Neuronal stem cell (in vitro differentiated cells): ENCODE results near the gene ISCA2.

Source experiments
- DNase-seq: peaks from one replicate; pipeline ENCODE4 v3.0.0-alpha.2; 2013; ENCODE audit warnings: low spot score
- H2AFZ ChIP-seq: one replicate; pipeline ENCODE4 v1.6.1; 2013; ENCODE audit warnings: mild to moderate bottlenecking, low read length, inconsistent platforms
- H2AK5ac ChIP-seq: 2 replicates; pipeline ENCODE4 v1.6.1; 2013; ENCODE audit warnings: low read depth, mild to moderate bottlenecking, inconsistent platforms, low read length, moderate library complexity, mixed read lengths
- H2BK120ac ChIP-seq: 2 replicates; pipeline ENCODE4 v1.6.1; 2013; ENCODE audit warnings: low read depth, mild to moderate bottlenecking, inconsistent platforms, low read length, moderate library complexity, mixed read lengths
- H2BK12ac ChIP-seq: one replicate; pipeline ENCODE4 v1.6.1; 2013; ENCODE audit warnings: low read length, inconsistent platforms
- H2BK15ac ChIP-seq: 2 replicates; pipeline ENCODE4 v1.6.1; 2013; ENCODE audit warnings: mild to moderate bottlenecking, low read length, inconsistent platforms, mixed read lengths
- H2BK5ac ChIP-seq: one replicate; pipeline ENCODE4 v1.6.1; 2013; ENCODE audit warnings: inconsistent platforms, mild to moderate bottlenecking, low read length, moderate library complexity
- H3K14ac ChIP-seq: one replicate; pipeline ENCODE4 v1.6.1; 2013; ENCODE audit warnings: low read length, inconsistent platforms
- H3K18ac ChIP-seq: 2 replicates; pipeline ENCODE4 v1.6.1; 2013; ENCODE audit warnings: low read length, inconsistent platforms
- H3K23ac ChIP-seq: 2 replicates; pipeline ENCODE4 v1.6.1; 2013; ENCODE audit warnings: low read depth, mild to moderate bottlenecking, mixed read lengths, low read length, inconsistent platforms; ENCODE audit not compliant: poor library complexity
- H3K27ac ChIP-seq: replicated peaks from 3 replicates; pipeline ENCODE4 v1.5.1; 2013; ENCODE audit warnings: low read length, inconsistent platforms
- H3K27me3 ChIP-seq, 3 experiments: 2 replicates each; pipeline ENCODE4 v1.6.1; 2013; ENCODE audit warnings: low read length in 3 of 3, mild to moderate bottlenecking in 2 of 3, inconsistent platforms in 1 of 3, low read depth in 1 of 3, mixed read lengths in 1 of 3, moderate library complexity in 1 of 3; ENCODE audit not compliant: control insufficient read depth in 3 of 3, insufficient read depth in 3 of 3
- H3K36me3 ChIP-seq, 2 donors: replicated peaks in 1 of 2; 2 replicates each; pipeline ENCODE4 v1.6.1; 2013; ENCODE audit warnings: low read length in 2 of 2; ENCODE audit not compliant: control insufficient read depth in 2 of 2, insufficient read depth in 2 of 2
- H3K4ac ChIP-seq: 2 replicates; pipeline ENCODE4 v1.6.1; 2013; ENCODE audit warnings: inconsistent platforms, mild to moderate bottlenecking, low read length, moderate library complexity
- H3K4me1 ChIP-seq, 2 donors: 1 replicate in 1 of 2; 2 replicates in 1 of 2; pipeline ENCODE4 v1.6.1; 2013; ENCODE audit warnings: low read length in 2 of 2, low read depth in 1 of 2; ENCODE audit not compliant: control insufficient read depth in 2 of 2, insufficient read depth in 1 of 2
- H3K4me2 ChIP-seq: one replicate; pipeline ENCODE4 v1.6.1; 2013; ENCODE audit warnings: mild to moderate bottlenecking, low read length, inconsistent platforms; ENCODE audit not compliant: insufficient read depth, poor library complexity, severe bottlenecking
- H3K4me3 ChIP-seq, 2 donors: 2 replicates each; pipeline ENCODE4 v1.5.1; 2013; ENCODE audit warnings: low read length in 2 of 2, mild to moderate bottlenecking in 2 of 2, inconsistent platforms in 1 of 2, moderate library complexity in 1 of 2
- H3K79me1 ChIP-seq: one replicate; pipeline ENCODE4 v1.6.1; 2013; ENCODE audit warnings: low read depth, mild to moderate bottlenecking, inconsistent platforms, low read length, moderate library complexity
- H3K9ac ChIP-seq: one replicate; pipeline ENCODE4 v1.6.1; 2013; ENCODE audit warnings: mild to moderate bottlenecking, low read depth, low read length, inconsistent platforms; ENCODE audit not compliant: poor library complexity
- H3K9me3 ChIP-seq, 2 donors: replicated peaks in 1 of 2; 2 replicates each; pipeline versions ENCODE3 to v1.6.1; 2013; ENCODE audit warnings: low read length in 2 of 2, mild to moderate bottlenecking in 2 of 2, inconsistent platforms in 1 of 2, low read depth in 1 of 2, mixed read lengths in 1 of 2, moderate library complexity in 1 of 2; ENCODE audit not compliant: control insufficient read depth in 2 of 2, insufficient read depth in 1 of 2
- H4K8ac ChIP-seq: one replicate; pipeline ENCODE4 v1.6.1; 2013; ENCODE audit warnings: low read depth, mild to moderate bottlenecking, inconsistent platforms, low read length, moderate library complexity
- H4K91ac ChIP-seq: one replicate; pipeline ENCODE4 v1.6.1; 2013; ENCODE audit warnings: low read length, low read depth, mild to moderate bottlenecking, inconsistent platforms; ENCODE audit not compliant: poor library complexity
- WGBS, 2 donors: extraction: QIAGEN DNeasy Blood & Tissue Kit; methylation state at CpG; one replicate each; pipeline ENCODE4 v1.1.7; 2013; ENCODE audit warnings: missing lambda C conversion rate in 2 of 2, mixed read lengths in 1 of 2; ENCODE audit not compliant: insufficient read length in 2 of 2, insufficient replicate concordance in 1 of 2; ENCODE audit errors: extremely low coverage in 2 of 2; 5-methylcytosine and 5-hydroxymethylcytosine counted together

Gene ISCA2

DNA sequence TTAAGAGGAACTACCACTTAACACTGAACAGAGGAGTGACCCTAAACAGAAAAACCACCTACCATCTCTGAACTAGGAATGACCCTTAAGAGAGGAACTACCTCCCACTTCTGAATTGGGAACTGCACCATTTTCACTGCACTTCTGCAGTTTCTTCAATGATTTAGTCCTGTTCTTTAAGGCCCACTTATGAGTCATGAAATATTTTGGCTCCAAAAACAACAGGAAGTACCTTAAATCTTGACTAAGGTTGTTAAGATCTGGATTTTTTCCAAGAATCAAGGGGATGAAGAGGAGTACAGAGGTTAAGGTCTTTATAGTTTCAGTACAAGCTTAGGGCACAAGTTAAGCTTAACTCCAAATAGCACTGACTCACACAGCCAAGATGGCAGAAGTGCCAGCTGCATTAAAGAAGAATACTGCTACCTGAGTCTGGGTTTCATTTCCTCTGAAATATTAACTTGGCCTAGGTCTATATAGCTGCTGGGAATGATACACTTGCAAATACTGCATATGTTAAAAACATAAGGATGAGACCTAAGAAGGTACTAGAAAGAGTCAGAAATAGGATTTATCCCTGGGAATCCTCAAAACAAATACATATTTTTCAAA lies 4.7 kb upstream of the ISCA2 start:
- Histone ChIP-seq H3K4ac (no peak overlapping the region), H3K14ac (no peak overlapping the region), H4K8ac (no peak overlapping the region), H3K23ac (no peak overlapping the region), H3K9me3 (no peaks in the 10 kb centered on the region), H3K4me2 (no peak overlapping the region), H2BK5ac (no peak overlapping the region), H2BK120ac (no peak overlapping the region), H3K27me3 (no peaks in the 10 kb centered on the region), H3K18ac (no peak overlapping the region), H3K9ac (no peak overlapping the region), H4K91ac (no peak overlapping the region), H3K79me1 (peaks cover 2% of the 10 kb centered on the region), H2BK15ac (no peak overlapping the region), H3K27ac (no peak overlapping the region), H3K36me3 (peaks cover 13 to 18% of the 10 kb centered on the region in 2 donors), H3K4me1 (peaks cover 3 to 5% of the 10 kb centered on the region in 2 donors), H3K4me3 (no peak overlapping the region), H2BK12ac (no peak overlapping the region), H2AK5ac (no peak overlapping the region), H2AFZ (no peak overlapping the region)
- DNase-seq: no peak

DNA sequence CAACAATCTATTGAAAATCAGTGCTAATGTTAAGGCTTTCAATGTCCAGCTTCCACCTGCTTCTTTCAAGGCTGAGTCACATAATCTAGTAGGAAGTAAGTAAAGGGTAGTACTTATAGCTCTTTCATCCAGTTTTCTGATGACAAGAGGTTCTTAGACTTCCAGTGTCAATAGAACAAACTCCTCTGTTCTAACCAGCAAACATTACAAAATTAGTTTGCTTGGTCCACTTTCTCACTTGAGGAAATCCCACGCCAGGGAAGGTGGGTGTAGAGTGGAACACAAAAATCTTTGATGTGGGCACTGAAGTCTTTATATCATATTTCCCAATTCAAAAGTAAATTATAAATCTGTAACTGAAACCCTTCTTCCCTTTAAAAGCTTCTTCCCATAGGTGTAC lies 3.1 kb upstream of the ISCA2 start:
- Histone ChIP-seq H3K18ac (no peak overlapping the region), H3K27ac (no peak overlapping the region), H3K23ac (no peak overlapping the region), H2BK5ac (no peak overlapping the region), H4K8ac (no peak overlapping the region), H2AFZ (no peak overlapping the region), H2AK5ac (no peak overlapping the region), H3K4me3 (no peak overlapping the region), H3K36me3 (peaks cover 13 to 18% of the 10 kb centered on the region in 2 donors), H3K9ac (no peak overlapping the region), H2BK15ac (no peak overlapping the region), H3K4me1 (peaks cover 8% of the 10 kb centered on the region in 2 donors), H3K4ac (no peak overlapping the region), H3K9me3 (no peaks in the 10 kb centered on the region), H3K14ac (no peak overlapping the region), H3K79me1 (peaks cover 6% of the 10 kb centered on the region), H2BK12ac (no peak overlapping the region), H4K91ac (no peak overlapping the region), H3K4me2 (no peak overlapping the region), H3K27me3 (no peaks in the 10 kb centered on the region), H2BK120ac (no peak overlapping the region)
- WGBS, 2 donors: no CpG with 5 or more reads among the region's 1 CpG
- DNase-seq: no peak

DNA sequence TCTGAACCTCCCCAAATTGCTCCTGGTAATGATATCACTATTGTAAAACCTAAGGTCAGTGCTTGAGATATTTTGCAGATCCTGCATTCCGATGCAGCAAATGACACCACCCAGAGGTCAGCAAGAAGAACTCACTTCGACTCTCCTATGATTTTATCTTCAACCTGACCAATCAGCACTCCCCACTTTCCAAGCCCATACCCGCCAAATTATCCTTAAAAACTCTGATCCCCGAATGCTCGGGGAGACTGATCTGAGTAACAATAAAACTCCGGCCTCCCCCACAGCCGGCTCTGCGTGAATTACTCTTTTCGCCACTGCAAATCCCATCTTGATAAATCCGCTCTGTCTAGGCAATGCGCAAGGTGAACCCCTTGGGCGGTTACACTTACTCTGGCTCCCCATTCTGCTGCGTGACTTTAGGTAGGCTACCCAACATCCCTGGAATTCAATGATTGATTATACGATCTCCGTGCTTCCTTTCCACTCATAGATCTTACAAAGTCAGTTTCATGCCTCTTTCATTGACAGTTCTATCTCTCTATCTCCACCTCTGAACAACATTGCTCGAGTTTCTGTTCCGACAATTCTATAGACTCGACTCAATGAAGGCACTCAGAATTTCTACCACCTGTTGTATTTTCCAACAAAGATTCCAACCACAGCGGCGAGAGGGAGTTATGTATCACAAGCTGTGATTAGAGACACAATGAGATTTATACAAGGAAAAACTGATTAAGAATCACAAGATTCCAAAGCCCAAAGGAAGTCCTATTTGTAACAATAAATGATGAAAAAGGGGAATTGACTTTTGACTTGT lies 1.4 kb upstream of the ISCA2 start:
- H3K4me3 ChIP-seq: peak overlapping the region; percentile 83 to 86
- peaks cover 6% of the 10 kb centered on the region for H3K79me1 ChIP-seq
- WGBS, 2 donors: no CpG with 5 or more reads among the region's 20 CpGs
- no peak overlapping the region for H3K4ac ChIP-seq
- H4K91ac ChIP-seq: no peak overlapping the region
- H3K9ac ChIP-seq: no peak overlapping the region
- H2AK5ac ChIP-seq: no peak overlapping the region
- H2AFZ ChIP-seq: peak overlapping the region; percentile 98
- H3K18ac ChIP-seq: no peak overlapping the region
- no peak for DNase-seq
- no peaks in the 10 kb centered on the region for H3K27me3 ChIP-seq
- H3K9me3 ChIP-seq: no peaks in the 10 kb centered on the region
- H4K8ac ChIP-seq: no peak overlapping the region
- peak overlapping the region; percentile 75 for H3K4me2 ChIP-seq
- no peak overlapping the region for H3K14ac ChIP-seq
- no peak overlapping the region for H3K27ac ChIP-seq
- H3K23ac ChIP-seq: no peak overlapping the region
- no peak overlapping the region for H2BK15ac ChIP-seq
- H3K4me1 ChIP-seq: peaks cover 5 to 8% of the 10 kb centered on the region in 2 donors
- H3K36me3 ChIP-seq: peaks cover 10 to 21% of the 10 kb centered on the region in 2 donors
- H2BK12ac ChIP-seq: no peak overlapping the region
- no peak overlapping the region for H2BK5ac ChIP-seq
- no peak overlapping the region for H2BK120ac ChIP-seq

DNA sequence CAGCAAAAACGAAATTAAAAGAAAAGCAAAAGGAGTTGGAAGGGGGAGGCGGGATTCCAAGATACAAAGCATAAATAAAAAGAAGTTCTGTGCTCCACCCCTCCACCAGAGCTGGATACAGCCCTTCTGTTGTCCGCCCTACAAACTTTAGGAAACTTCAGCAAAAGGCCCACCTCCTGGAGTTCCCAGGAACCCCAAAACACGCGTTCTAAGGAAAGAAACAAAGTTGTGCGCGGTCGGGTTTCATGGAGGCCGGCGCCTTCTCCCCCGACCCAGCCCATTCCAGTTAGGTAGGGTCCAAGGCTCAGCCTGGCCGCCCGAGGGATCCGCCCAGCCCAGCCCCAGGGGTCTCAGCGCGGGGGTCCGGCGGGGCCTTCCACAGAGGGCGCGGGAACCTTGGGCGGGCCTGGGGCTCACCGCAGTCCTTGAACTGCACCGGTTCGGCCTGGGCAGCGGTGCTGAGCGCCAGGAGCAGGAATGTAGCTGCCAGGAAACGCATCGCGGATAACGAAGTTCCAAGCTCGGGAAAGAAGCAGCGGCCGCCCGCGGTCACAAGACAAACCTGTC lies 706 bp upstream of the ISCA2 start, which contains the start of gene NPC2:
TSS of gene NPC2 (minus strand) at position 530 of the 567 bp plus-strand sequence. CDS start at position 499, 31 bp downstream.
- peaks cover 5 to 8% of the 10 kb centered on the region in 2 donors for H3K4me1 ChIP-seq
- peak within 1 kb of the TSS; percentile 75 for H2BK120ac ChIP-seq
- no peak for DNase-seq
- peak within 1 kb of the TSS; percentile 100 for H3K9ac ChIP-seq
- no peak within 1 kb of the TSS for H4K91ac ChIP-seq
- peak within 1 kb of the TSS; percentile 75 for H3K4me2 ChIP-seq
- peak within 1 kb of the TSS; percentile 83 to 97 for H3K4me3 ChIP-seq
- H3K9me3 ChIP-seq: no peaks in the 10 kb centered on the region
- no peak within 1 kb of the TSS for H2BK12ac ChIP-seq
- peak within 1 kb of the TSS; percentile 85 for H3K14ac ChIP-seq
- H2BK15ac ChIP-seq: peak within 1 kb of the TSS; percentile 91
- no CpG with 5 or more reads among the region's 35 CpGs for WGBS, 2 donors
- H3K23ac ChIP-seq: peak within 1 kb of the TSS; percentile 97
- H3K79me1 ChIP-seq: peaks cover 6% of the 10 kb centered on the region
- peak within 1 kb of the TSS; percentile 99 for H3K18ac ChIP-seq
- peak within 1 kb of the TSS; percentile 96 for H2BK5ac ChIP-seq
- H3K4ac ChIP-seq: no peak within 1 kb of the TSS
- peak within 1 kb of the TSS; percentile 93 for H3K27ac ChIP-seq
- peak within 1 kb of the TSS; percentile 70 for H2AK5ac ChIP-seq
- peak within 1 kb of the TSS; percentile 98 for H2AFZ ChIP-seq
- peaks cover 11 to 24% of the 10 kb centered on the region in 2 donors for H3K36me3 ChIP-seq
- no peaks in the 10 kb centered on the region for H3K27me3 ChIP-seq
- no peak within 1 kb of the TSS for H4K8ac ChIP-seq
